Stimulated activated CD4-positive, alpha-beta T cell treated with anti-CD3 and anti-CD28 coated beads, Interleukin-15, amount 100 ng/mL, for 1 hour (primary cell): Measurements from ENCODE around the gene TENT5C.

Experiments
- DNase-seq, 2 donors: peaks; one replicate each; pipeline ENCODE4 v3.0.0-alpha.2; 2020; ENCODE audit warnings: low read depth in 1 of 2, low spot score in 1 of 2

TENT5C gene

DNA sequence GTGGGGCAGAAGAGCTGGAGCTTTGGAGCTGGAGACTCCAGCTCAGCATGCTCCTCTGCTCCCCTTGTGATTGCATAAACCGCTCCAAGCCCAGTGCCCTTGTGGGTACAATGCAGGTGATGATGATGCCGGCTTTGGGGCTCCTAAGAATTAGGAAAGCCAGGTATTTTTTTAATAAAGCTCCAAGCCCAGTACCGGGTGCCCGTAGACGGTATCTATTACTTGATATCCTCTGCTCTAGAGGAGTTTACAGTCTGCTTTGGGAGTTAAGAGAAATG is 27.2 kb downstream of the TENT5C start:
- DNase-seq = no peak

- no peak for DNase-seq
Measured at GRCh38 chr1:117633423-117633822, 27.6 kb downstream of the TENT5C start.

DNA sequence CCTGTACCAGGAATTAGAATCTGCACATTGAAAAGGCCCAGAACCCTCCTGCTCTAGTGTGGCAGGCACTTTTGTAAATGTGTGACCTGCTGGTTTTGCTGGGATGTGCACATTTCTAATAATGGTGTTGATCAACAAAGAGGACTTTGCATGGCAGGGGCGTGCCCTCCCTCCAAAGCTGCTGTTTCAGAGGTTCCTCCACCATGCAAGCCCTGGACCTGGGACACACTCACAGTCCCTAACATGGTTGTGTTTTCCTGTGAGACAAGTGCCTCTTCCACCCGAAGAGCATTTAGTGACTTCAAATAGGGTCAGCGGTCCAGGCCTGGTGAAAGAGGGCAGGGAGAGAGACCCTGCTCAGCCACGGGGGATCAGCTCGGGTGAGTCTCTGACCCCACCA is 28.1 kb downstream of the TENT5C start:
- no peak for DNase-seq

DNA sequence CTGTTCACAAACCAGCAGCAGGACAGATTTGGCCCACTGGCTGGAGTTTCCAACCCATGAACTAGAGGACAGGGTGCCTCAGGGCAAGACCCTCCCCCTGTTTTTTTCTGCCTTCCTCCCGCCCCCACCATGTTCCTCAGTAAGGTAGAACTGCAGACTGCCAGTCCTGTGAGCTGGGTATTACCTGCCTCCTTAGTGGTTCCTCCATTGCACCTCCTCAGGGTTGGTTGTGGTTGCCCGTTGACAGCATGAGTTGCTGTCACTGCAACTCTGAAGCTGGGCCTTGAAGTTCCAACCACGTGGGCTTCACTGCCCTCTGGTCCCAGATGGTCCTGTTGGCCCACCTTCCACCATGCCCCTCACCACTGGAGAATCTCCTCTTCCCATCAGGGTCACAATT is 28.8 kb downstream of the TENT5C start:
- DNase-seq = no peak

DNA sequence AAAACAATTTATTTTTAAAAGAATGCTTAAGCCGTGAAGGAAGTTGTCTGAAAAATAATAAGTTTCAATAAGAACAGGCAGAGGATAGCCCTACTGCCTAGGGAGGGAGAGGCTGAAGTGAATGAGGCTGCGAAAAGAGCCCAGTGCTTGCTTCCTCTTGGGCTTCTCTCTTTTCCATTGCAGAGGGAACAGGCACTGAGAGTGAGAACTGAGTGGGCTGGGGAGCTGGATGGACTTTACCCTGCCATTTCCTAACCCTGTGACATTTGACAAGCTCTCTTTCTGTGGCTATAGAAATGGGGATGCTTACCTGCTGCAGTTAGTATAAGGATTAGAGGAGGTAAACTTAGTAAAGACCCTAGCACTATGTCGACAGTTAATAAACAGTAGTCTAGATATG is 30.0 kb downstream of the TENT5C start:
- DNase-seq = no peak

DNA sequence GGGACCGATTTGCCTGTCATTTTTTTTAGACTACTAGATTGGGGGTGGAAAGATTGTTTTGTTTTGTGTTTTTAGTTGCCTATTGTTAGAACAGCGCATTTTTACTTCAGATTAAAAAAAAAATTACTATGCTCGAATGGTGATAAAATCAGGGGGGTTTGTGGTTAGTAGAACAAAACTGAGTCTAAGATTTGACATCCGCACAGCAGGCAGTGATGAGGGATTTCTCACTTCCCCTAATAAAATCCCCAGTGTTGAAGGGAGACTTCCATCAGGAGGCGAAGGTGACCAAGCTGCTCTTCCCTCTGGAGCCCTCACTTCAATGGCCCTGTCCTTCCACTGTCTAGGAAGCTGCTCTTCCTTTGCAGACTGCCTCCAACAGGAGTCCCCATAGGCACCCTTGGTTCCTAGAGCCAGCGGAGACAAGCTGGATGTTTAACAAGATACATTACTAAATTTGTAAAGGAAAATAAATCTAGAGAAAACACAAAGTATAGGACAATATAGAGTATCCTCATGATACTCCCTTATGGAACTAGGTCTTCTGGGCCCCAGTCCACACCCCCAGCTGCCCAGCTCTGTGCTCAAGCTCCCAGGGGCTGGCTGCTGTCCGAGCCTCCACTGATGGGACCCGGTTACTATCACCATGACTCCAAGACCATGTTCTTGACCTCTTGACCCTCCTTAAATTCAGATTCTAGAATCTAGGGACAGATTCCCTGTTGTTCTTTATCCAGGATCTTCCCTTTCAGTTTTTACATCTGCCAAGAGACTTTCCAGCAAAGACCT is 31.0 kb downstream of the TENT5C start:
- no peak for DNase-seq

DNA sequence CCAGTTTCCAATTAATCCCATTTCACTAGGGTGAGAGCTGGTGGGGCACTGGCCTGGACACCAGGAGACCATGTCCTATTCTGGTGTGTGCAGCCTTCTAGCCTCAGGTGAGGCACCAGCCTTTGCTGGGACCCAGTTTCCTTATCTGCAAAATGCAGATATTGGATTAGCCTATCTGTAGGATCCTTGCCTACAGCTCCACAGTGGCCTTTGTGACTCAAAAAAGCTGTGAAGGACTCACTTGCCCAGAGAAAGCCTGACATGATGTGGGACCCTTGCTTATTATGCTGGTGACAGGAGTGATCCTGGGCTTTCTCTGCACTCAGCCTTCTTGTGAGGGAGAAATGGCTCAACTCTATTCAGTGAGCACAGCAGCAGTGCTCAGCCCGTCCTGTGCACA is 32.3 kb downstream of the TENT5C start:
- no peak for DNase-seq

GRCh38 chr1:117638759-117639158 is 32.9 kb downstream of the TENT5C start:
- DNase-seq = no peak

DNA sequence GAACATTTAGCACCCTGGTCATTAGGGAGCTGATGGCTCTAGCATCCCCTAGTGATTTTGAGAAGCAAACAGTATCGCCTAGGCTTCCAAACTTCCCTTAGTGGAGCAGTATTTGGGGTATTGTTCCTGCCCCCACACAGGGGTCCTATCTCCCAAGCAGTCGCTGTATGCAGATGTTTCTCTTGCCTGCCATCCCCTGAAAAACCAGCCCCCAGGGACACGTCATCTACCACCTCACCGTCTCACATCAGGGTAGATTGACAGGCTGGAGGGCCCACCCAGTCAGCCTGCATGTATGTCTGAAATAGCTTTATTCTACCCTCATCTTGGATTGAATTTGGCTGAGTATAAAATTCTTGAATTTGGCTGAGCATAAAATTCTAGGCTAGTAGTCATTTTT is 33.9 kb downstream of the TENT5C start:
- DNase-seq = no peak

DNA sequence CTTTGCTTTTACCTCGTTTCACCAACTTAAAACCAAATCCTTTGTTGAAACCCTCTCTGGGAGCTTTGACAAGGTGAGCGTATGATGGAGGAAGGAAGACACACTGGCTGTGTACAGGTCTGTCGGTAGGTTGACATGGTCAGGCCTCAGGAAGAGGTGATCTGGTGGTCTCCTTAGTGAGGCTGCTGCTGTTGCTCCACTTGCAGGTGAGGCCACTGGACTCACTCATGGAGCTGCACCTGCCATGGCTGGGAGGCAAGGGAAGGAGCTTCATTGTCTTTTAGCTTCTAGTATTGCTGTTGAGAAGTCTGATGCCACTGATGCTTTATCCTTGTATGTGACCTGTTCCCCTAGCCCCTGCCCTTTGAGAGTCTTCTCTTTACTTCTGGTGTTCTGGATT is 35.7 kb downstream of the TENT5C start:
- no peak for DNase-seq

DNA sequence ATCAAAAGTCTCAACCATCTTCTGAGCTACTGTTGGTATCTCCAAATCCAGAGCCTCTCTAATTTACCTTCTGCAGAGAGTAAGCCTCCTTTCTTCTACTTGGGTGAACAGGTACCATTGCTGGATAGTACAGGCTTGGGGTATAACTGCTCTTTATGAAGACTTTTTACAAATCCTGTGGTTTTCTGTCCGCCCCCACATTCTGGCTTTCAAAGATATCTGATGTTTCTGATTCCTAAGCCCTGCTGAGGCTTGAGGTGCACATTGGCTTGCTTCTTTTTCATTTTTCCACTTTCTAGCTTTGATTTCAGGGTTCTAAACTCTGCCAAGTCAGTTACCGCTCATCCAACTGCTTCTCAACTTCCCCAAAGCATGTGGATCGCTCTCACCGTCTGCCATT is 37.1 kb downstream of the TENT5C start:
- DNase-seq = no peak

- DNase-seq = no peak
Measured at GRCh38 chr1:117643601-117644000, 37.8 kb downstream of the TENT5C start.

DNA sequence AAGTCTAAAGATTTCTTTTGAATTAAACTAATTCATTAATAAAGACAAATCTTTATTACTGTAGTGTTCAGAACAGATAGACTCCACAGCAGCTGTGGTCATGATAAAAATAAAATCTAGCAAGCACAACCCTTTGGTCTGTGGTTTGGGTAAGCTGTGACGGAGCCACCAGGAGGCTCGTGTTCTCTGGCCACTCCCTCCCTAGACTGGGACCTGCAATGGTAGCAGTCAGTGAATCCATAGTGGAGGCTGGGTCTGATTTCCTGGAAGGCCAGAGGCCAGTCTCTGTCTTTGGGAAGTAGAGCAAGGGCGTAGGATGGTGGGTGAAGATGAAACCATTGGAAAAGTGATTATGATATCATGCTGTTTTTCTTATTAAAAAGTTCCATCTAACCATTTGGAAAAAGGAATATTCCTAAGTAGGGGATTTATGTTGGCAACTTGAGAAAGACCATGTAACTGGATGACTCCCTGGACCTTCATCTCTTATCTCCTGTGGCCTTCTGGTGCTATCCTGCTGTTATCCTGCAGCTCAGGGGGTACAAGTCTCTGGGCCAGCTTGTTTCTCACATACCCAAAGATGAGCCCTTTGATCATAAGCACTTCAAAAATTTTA is 39.0 kb downstream of the TENT5C start:
- no peak for DNase-seq

GRCh38 chr1:117645343-117645742 is 39.5 kb downstream of the TENT5C start:
- DNase-seq = no peak

- DNase-seq = no peak
Measured at GRCh38 chr1:117646007-117646811, 40.4 kb downstream of the TENT5C start.

DNA sequence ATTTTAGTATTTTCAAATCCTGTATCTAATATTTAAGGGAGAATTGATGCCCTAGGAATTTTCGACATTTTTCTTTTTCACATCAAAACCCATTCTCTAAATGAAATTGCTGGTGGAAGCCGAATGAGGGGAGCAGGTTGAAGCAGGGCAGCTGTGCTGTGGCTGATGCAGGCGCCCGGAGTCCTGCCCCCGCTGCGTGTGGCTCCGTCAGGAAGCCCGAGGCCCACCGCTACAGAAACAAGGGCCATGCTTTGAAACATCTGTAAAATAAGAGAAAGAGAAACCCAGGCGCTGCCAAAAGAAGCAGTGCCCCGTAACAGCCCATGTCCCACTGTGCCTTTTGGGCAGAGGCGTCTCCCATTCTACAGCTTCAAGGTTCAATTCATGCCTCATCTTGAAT is 41.1 kb downstream of the TENT5C start:
- no peak for DNase-seq

DNA sequence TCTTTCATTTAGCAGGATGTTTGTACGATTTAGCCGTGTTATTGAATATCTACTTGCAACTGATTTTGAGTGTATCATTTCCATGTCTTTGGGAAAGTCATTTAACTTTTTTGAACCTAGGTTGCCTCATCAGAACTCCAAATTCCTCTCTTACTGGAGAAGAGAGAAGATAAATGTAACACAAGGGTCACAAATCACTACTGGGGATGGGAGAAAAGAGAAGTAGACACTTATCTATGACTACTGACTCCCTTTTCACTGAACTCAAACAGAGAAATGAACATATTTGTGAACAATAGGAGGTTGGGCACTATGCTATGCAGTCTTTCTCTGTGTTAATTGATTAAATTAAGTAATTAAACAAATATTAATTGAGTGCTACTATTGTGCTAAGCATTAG is 42.2 kb downstream of the TENT5C start:
- DNase-seq = no peak

GRCh38 chr1:117650840-117651568 is 45.2 kb downstream of the TENT5C start:
- no peak for DNase-seq

GRCh38 chr1:117651616-117652015 is 45.8 kb downstream of the TENT5C start:
- DNase-seq = no peak

GRCh38 chr1:117652421-117652820 is 46.6 kb downstream of the TENT5C start:
- DNase-seq = no peak

- DNase-seq = no peak
Measured at GRCh38 chr1:117653195-117653594, 47.3 kb downstream of the TENT5C start.
